Measurements from ENCODE around the gene CD164.
"Not testable (repeated sequence)": the region's sequence is repeated elsewhere in the genome, so short reads cannot be mapped to it uniquely, and the experiment has no call there.

The CD164 gene

GRCh38 chr6:109379711-109380110 is 2.6 kb downstream of the CD164 start:
- no peak for FAIRE-seq
- DNase-seq (ENCODE audit: extremely low spot score, insufficient read length, low read depth): no peak

- no peak for FAIRE-seq
Observed at GRCh38 chr6:109377717-109378116, 4.5 kb downstream of the CD164 start.

DNA sequence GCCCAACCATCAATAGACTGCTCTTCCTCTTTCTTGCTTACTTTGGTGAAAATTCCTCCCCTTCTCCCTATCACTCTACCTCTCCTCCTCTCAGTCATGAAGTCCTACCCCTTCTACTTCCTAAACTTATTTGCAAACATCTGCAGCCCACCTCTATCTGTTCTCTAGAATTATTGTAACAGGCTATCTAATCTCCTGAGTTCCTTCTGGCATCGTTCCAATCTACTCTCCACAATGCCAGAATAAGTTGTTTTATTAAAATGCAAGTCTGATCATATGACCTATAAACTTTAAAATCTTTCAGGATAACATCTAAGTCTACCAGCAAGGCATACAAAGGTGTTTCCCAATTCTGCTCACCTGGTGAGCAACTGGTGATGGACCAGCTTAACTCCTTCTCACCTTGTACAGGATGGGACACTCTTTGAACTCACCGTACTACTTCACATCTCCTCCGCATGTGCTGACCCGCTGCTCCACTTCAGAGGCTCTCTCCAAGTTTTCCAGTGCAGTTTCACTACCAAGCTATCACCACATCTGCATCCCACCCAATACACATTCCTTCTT is 7.9 kb downstream of the CD164 start:
- no peak for FAIRE-seq
- no peak for DNase-seq (ENCODE audit: extremely low spot score, insufficient read length, low read depth)

More at GRCh38 chr6:109377717-109378116, 4.5 kb downstream of the CD164 start:
- no peak for DNase-seq (ENCODE audit: extremely low spot score, insufficient read length, low read depth)

- FAIRE-seq (peak; percentile 97), DNase-seq (ENCODE audit: extremely low spot score, insufficient read length, low read depth) (no peak)
Observed at GRCh38 chr6:109373762-109374161, 8.5 kb downstream of the CD164 start.

DNA sequence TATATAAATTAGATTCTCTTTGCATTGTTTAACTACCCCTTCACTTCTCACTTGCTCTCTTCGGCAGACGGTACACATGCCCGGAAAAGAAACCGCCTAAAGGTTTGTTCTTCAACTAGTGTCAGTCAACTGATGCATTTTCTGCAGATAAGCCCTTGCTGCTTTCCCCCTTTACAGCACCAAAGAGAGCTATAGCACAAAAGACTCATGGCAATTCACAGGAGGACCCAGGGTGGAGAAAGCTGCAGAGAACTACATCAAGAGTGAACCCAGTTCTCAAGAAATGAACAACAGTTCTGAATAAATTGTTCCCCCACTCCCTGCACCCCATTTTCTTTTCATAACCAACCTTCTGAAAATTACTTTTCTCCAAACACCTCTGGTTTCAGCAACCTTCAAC is 8.9 kb downstream of the CD164 start:
- FAIRE-seq (no peak), DNase-seq (ENCODE audit: extremely low spot score, insufficient read length, low read depth) (no peak)

DNA sequence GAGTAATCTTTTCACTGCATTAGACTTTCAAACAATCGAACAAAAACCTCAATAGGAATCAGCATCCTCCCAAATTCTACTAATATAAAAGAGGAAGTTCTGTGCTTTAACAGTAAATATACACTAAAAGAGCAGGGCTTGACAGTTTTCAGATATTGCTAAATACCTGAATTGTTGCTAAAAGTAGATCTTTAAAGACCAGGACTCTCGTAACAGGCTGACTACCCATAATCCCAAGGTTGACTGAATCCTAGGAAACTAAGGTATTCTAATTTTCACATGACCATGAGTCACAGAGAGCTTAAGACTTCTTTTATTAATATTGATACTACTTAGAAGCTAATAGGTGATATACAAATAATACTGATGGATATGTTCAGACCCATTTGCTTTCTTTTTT is 10.1 kb downstream of the CD164 start:
- no peak for DNase-seq (ENCODE audit: extremely low spot score, insufficient read length, low read depth)
- peak; percentile 15 for FAIRE-seq

GRCh38 chr6:109370792-109371191 is 11.5 kb downstream of the CD164 start:
- FAIRE-seq (no peak), DNase-seq (ENCODE audit: extremely low spot score, insufficient read length, low read depth) (no peak)

DNA sequence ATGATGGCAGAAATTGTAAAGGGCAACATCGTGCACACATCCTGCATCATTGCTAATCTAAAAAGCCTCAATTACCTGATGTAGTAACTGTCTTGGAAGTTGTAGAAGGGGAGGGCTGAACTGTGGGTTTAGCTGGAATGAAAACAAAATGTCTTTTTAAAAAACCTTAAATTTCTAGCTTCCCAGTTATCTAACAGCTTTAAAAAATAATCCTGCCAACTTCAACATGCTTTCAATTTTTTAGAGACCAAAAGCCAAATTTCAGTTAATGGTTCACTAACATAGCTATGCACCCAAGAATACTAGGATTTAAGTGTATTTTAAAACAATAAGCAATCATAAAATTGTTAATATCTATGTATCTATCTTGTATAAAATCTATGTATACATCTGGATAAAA is 11.9 kb downstream of the CD164 start:
- DNase-seq (ENCODE audit: extremely low spot score, insufficient read length, low read depth) (no peak), FAIRE-seq (no peak)

- DNase-seq (ENCODE audit: extremely low spot score, insufficient read length, low read depth) (no peak), FAIRE-seq (no peak)
Observed at GRCh38 chr6:109369728-109370127, 12.5 kb downstream of the CD164 start.

GRCh38 chr6:109364382-109365078 is 17.7 kb downstream of the CD164 start:
- FAIRE-seq; DNase-seq (ENCODE audit: extremely low spot score, insufficient read length, low read depth): not testable (repeated sequence)

DNA sequence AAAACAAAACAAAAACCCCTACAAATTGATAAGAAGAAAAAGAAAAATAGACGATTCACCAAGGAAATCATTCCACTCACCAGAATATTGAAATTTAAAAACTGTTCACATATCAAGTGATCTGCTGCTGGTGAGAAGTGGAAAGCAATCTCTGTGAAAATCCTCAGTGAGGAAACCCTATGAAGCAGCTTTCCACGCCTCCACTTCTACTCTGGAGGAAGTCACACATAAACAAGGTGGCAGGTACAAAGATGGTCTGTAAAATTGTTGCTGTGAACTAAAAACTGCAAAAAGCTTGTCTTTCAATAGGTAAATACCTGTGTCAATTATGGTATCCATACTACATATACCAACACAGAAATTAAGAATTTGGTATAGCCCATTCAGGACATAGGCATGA is 18.5 kb downstream of the CD164 start:
- no peak for DNase-seq (ENCODE audit: extremely low spot score, insufficient read length, low read depth)

GRCh38 chr6:109362102-109362884 is 20.0 kb downstream of the CD164 start:
- DNase-seq (ENCODE audit: extremely low spot score, insufficient read length, low read depth) (no peak), FAIRE-seq (no peak)

More for the DNA sequence above, 18.5 kb downstream of the CD164 start:
- peak; percentile 35 for FAIRE-seq

DNA sequence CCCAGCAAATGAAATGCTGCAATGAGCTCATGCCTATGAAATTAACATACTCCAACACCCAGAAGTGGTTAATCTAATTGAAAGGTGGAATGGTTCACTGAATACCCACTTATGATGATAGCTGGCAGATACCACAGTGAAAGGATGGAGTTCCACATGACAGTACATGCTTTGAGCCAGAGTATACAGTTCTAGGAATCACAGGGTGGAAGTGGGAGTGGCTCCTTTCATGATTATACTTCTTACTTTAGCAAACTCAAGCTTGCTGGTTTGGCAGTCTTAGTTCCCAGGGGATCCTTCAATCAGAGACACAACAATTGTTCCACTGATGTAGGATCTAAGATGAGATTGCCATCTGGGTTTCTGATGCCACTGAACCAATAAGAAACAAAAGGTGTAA is 21.5 kb downstream of the CD164 start:
- DNase-seq (ENCODE audit: extremely low spot score, insufficient read length, low read depth): no peak
- no peak for FAIRE-seq

- no peak for DNase-seq (ENCODE audit: extremely low spot score, insufficient read length, low read depth)
- no peak for FAIRE-seq
Observed at GRCh38 chr6:109360281-109360680, 22.0 kb downstream of the CD164 start.

- FAIRE-seq: no peak
- DNase-seq (ENCODE audit: extremely low spot score, insufficient read length, low read depth): no peak
Observed at GRCh38 chr6:109359248-109359647, 23.0 kb downstream of the CD164 start.

- DNase-seq (ENCODE audit: extremely low spot score, insufficient read length, low read depth) (no peak), FAIRE-seq (no peak)
Observed at GRCh38 chr6:109358204-109358603, 24.1 kb downstream of the CD164 start.

DNA sequence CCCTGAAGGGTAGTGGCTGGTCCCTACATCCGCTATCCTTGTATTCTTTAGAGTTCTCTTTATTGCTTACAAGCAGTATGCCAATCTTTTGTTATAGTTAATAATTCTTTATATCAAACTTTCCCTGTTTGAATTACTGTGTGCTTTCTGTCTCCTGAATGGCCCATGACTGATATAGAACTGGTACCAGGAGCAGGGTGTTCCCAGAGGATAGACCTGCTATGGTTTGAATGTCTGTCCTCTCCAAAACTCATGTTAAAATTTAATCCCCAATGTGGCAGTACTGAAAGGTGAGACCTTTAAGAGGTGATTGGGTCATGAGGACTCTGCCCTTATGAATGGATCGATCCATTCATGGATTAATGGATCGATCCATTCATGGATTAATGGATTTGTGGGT is 26.0 kb downstream of the CD164 start:
- DNase-seq (ENCODE audit: extremely low spot score, insufficient read length, low read depth): no peak
- no peak for FAIRE-seq

- DNase-seq (ENCODE audit: extremely low spot score, insufficient read length, low read depth): no peak
- no peak for FAIRE-seq
Observed at GRCh38 chr6:109351231-109352130, 30.8 kb downstream of the CD164 start.

DNA sequence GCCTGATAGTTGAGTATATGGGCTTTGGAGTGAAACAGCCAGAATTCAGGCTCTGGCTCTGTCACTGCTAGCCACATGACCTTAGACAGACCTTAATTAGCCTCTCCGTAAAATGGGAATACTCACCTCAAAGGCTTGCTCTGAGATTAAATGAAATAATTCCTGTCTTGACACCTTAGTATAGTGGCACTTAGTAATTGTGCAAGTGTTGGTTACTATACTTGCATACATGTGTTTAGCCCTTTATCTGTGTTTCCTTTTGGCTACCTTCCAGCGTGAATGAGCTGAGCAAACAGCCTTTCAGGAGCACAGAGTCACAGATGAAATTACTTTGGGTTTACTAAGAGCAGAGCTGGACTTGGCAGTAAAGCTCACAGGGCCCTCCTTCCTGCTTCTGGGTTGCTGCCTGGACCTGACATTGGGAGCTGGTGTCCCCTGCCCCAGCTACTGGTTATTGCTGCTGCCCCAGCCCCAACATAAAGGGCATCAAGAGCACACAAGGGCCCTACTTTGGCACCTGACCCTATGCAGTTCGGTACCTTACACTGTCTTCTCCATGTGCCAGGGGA is 32.8 kb downstream of the CD164 start:
- no peak for FAIRE-seq
- DNase-seq (ENCODE audit: extremely low spot score, insufficient read length, low read depth): no peak

DNA sequence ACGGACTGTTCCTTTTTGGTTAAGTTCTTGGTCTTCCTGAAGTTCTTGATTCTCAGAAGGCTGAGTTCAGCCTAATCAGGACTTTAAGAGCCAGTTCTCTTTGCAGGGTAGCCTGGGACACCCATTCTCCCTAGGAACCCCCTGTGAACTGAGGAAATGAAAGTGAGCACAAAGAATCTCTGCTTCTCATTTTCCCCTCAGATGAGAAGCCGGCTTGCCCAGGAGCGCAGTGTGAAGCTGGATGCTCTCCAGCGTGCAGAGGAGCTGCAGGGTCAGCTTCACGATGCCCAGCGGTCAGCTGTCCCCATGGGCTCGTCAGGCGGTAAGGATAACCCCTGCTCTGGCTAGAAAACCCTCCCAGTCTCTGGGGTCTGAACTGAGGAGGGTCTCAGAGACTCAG is 34.0 kb downstream of the CD164 start:
- FAIRE-seq: no peak
- no peak for DNase-seq (ENCODE audit: extremely low spot score, insufficient read length, low read depth)

Data from GM18507 (cell line).